ENCODE results near the gene P2RX2.

The P2RX2 gene

GRCh38 chr12:132621657-132622435 is 3.3 kb downstream of the P2RX2 start:
- TF ChIP-seq, protein P1, sequence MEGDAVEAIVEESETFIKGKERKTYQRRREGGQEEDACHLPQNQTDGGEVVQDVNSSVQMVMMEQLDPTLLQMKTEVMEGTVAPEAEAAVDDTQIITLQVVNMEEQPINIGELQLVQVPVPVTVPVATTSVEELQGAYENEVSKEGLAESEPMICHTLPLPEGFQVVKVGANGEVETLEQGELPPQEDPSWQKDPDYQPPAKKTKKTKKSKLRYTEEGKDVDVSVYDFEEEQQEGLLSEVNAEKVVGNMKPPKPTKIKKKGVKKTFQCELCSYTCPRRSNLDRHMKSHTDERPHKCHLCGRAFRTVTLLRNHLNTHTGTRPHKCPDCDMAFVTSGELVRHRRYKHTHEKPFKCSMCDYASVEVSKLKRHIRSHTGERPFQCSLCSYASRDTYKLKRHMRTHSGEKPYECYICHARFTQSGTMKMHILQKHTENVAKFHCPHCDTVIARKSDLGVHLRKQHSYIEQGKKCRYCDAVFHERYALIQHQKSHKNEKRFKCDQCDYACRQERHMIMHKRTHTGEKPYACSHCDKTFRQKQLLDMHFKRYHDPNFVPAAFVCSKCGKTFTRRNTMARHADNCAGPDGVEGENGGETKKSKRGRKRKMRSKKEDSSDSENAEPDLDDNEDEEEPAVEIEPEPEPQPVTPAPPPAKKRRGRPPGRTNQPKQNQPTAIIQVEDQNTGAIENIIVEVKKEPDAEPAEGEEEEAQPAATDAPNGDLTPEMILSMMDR (IDR thresholded peaks at IDR 0.05; ENCODE audit: low read depth, low read length), result no peak
- no peak overlapping the region for H3K4me3 ChIP-seq (ENCODE audit: low read depth, low read length)

DNA sequence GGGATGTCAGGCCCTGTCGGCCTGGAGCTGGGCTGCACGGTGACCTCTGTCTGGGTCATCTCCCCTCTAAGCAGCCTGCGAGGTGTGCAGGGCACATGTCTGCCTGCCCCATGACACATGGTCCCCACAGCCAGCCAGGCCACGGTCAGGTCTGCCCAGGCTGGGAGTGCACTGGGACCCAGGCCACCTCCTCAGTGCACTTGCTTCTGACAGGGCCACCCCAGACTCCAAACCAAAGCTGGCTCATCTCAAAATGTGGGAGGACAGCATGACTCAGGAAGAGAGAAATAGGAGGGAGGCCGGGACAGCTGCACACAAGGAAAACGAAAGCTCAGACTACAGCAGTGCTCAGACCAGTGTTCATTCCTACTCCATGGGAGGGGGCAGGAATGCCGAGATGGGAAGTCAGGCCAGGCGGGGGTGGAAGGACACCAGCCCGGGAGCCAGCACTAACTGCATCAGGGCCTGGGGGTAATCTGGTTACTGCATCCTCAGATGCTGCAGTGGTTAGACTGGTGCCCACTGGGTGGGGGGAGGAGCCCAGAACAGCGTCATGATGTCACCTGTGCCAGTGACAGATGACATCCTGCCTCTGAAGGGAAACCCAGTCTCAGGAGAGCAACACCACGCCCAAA is 4.0 kb downstream of the P2RX2 start:
- TF ChIP-seq, protein P1 (IDR thresholded peaks at IDR 0.05; ENCODE audit: low read depth, low read length), result no peak
- H3K4me3 ChIP-seq (ENCODE audit: low read depth, low read length), result no peak overlapping the region

- TF ChIP-seq, protein P1 (IDR thresholded peaks at IDR 0.05; ENCODE audit: low read depth, low read length), result no peak
- H3K4me3 ChIP-seq (ENCODE audit: low read depth, low read length), result no peak overlapping the region
Measured at GRCh38 chr12:132623072-132623869, 4.7 kb downstream of the P2RX2 start.

- H3K4me3 ChIP-seq (ENCODE audit: low read depth, low read length), result no peak overlapping the region
- TF ChIP-seq, protein P1 (IDR thresholded peaks at IDR 0.05; ENCODE audit: low read depth, low read length), result no peak
Measured at GRCh38 chr12:132624186-132624855, 5.7 kb downstream of the P2RX2 start.

GRCh38 chr12:132624910-132625630 is 6.5 kb downstream of the P2RX2 start:
- TF ChIP-seq, protein P1 (IDR thresholded peaks at IDR 0.05; ENCODE audit: low read depth, low read length), result no peak
- H3K4me3 ChIP-seq (ENCODE audit: low read depth, low read length), result no peak overlapping the region

DNA sequence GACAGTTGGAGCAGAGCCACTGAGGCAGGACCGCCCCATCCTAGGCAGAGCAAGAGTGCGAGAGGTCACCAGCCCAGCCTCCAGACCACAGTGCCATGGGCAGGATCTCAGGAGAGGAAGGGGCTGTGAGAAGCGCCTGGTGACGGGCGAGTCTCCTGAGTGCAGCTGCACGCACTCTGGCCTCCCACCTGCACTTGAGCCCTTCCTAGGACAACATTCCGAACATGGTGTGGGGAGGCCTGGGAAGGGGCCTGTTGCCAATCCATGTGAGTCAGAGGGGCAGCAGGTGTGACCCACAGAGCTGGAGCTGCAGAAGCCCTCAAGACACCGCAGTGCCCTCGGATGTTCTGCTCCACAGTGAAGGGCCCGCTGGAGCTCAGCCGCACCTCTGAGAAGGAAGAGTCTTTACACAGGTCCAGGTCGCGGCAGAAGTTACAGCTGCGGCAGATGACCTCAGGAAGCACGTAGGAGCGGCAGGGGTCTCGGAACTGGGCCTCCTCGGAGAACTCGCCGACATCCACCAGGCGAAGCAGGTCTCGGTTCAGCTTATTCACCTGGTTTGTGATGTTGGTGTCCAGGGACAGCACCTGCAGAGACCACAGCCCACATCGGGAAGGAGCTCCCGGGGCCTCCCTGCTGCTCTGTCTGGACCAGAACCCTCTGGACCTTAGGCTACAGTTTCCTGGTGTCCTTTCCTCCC is 7.3 kb downstream of the P2RX2 start:
- TF ChIP-seq, protein P1 (IDR thresholded peaks at IDR 0.05; ENCODE audit: low read depth, low read length), result no peak
- H3K4me3 ChIP-seq (ENCODE audit: low read depth, low read length), result no peak overlapping the region
